AG10803 (cell line): Measurements from ENCODE around the gene TECPR2.

Source experiments
- DNase-seq: peaks from one replicate; pipeline ENCODE4 v3.0.0; 2010; ENCODE audit warnings: low read depth
- H3K4me3 ChIP-seq: 2 replicates; pipeline ENCODE4 v1.5.1; 2011; ENCODE audit warnings: mild to moderate bottlenecking, low read length, control low read depth
- CTCF ChIP-seq: conservative IDR thresholded peaks from 2 replicates; pipeline ENCODE4 v1.5.1; 2011; ENCODE audit warnings: mild to moderate bottlenecking, low read length, control low read depth, inconsistent platforms

Gene TECPR2

GRCh38 chr14:102317564-102318248, 45.0 kb upstream of the TECPR2 start:
- DNase-seq, result peak; percentile 23
- H3K4me3 ChIP-seq, result peak overlapping the region; percentile 64
- no peak; the same call in none of the 2 replicates for TF ChIP-seq CTCF

GRCh38 chr14:102318781-102319276, 43.9 kb upstream of the TECPR2 start:
- no peak for DNase-seq
- H3K4me3 ChIP-seq, result peak overlapping the region; percentile 70
- TF ChIP-seq CTCF, result no peak

GRCh38 chr14:102319351-102320032, 43.2 kb upstream of the TECPR2 start, which contains the start of gene ZNF839:
ZNF839 (plus strand) TSS chr14:102319746; CDS start chr14:102319766, 20 bp downstream.
- DNase-seq, result peak; percentile 90
- TF ChIP-seq CTCF, result no peak
- H3K4me3 ChIP-seq, result peak within 1 kb of the TSS; percentile 70

- TF ChIP-seq CTCF, result peak; percentile 13; the same call in 1 of the 2 replicates
- peak overlapping the region; percentile 70 for H3K4me3 ChIP-seq
- peak; percentile 60 for DNase-seq
These were observed 42.6 kb upstream of the TECPR2 start for GRCh38 chr14:102320033-102320660.

- no peak for TF ChIP-seq CTCF
- H3K4me3 ChIP-seq, result peak overlapping the region; percentile 70
- DNase-seq, result no peak
These were observed 41.9 kb upstream of the TECPR2 start for GRCh38 chr14:102320671-102321455.

GRCh38 chr14:102321456-102322422, 41.0 kb upstream of the TECPR2 start:
- no peak for TF ChIP-seq CTCF
- DNase-seq, result no peak
- H3K4me3 ChIP-seq, result no peak overlapping the region
